ENCODE results near the gene ADAMTSL2. TPM values are rescaled to one million over a fixed set of nuclear protein-coding genes. Genes with fewer than 3 reads are reported as not detected.

The ADAMTSL2 gene
- total RNA-seq, 1 donor from 2014 or later, result 1.3 TPM

DNA sequence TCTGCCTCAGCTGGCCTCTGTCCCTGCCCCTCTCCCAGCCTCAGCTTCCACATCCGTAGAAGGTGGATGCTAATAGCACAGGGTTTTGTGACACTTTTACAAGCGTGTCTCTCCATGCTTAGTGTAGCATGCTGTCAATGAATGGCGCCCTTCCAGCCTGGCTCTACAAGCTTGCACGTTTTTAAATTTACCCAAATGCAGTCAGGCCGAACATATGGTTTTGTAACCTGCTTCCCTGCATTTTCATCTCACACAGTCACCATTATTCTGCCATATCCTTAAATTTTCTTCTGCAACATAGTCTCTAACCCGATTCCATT lies 45.9 kb downstream of the ADAMTSL2 start:
- Mint-ChIP-seq H3K4me3 (ENCODE audit: unreplicated experiment) (no peak overlapping the region), H3K27ac (ENCODE audit: unreplicated experiment) (peak overlapping the region; percentile 3), H3K4me1 (ENCODE audit: low read depth, unreplicated experiment) (peaks cover 31% of the 10 kb centered on the region), H3K9me3 (ENCODE audit: unreplicated experiment) (peaks cover 4% of the 10 kb centered on the region), H3K27me3 (ENCODE audit: unreplicated experiment) (peaks cover 11% of the 10 kb centered on the region), H3K36me3 (ENCODE audit: unreplicated experiment) (no peaks in the 10 kb centered on the region)
- TF ChIP-seq, protein P1, sequence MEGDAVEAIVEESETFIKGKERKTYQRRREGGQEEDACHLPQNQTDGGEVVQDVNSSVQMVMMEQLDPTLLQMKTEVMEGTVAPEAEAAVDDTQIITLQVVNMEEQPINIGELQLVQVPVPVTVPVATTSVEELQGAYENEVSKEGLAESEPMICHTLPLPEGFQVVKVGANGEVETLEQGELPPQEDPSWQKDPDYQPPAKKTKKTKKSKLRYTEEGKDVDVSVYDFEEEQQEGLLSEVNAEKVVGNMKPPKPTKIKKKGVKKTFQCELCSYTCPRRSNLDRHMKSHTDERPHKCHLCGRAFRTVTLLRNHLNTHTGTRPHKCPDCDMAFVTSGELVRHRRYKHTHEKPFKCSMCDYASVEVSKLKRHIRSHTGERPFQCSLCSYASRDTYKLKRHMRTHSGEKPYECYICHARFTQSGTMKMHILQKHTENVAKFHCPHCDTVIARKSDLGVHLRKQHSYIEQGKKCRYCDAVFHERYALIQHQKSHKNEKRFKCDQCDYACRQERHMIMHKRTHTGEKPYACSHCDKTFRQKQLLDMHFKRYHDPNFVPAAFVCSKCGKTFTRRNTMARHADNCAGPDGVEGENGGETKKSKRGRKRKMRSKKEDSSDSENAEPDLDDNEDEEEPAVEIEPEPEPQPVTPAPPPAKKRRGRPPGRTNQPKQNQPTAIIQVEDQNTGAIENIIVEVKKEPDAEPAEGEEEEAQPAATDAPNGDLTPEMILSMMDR (IDR thresholded peaks at IDR 0.05; ENCODE audit: partially characterized antibody, unreplicated experiment), result no peak
- no peak for DNase-seq

DNA sequence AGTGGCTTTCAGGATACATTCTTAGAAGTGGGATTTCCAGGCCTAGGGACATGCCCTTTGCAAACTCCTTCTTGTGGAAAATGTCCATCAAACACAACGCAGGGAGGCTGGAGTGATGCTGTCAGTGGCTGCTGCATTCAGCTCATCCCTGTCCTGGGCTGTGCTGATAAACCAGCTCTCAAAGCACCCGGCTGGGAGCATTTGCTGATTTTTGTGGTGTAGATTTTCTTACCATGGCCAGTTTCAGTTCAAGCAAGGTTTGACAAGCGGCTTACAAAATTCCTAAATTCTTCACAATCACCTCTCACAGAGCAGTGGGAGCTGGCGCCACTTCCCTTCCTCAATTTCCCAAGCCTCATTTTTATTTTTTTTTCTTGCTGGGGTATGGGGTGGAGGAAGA lies 46.5 kb downstream of the ADAMTSL2 start:
- TF ChIP-seq, protein P1 (IDR thresholded peaks at IDR 0.05; ENCODE audit: partially characterized antibody, unreplicated experiment), result no peak
- no peak overlapping the region for H3K27ac Mint-ChIP-seq (ENCODE audit: unreplicated experiment)
- peaks cover 4% of the 10 kb centered on the region for H3K9me3 Mint-ChIP-seq (ENCODE audit: unreplicated experiment)
- DNase-seq, result no peak
- no peaks in the 10 kb centered on the region for H3K36me3 Mint-ChIP-seq (ENCODE audit: unreplicated experiment)
- peaks cover 11% of the 10 kb centered on the region for H3K27me3 Mint-ChIP-seq (ENCODE audit: unreplicated experiment)
- H3K4me3 Mint-ChIP-seq (ENCODE audit: unreplicated experiment), result no peak overlapping the region
- H3K4me1 Mint-ChIP-seq (ENCODE audit: low read depth, unreplicated experiment), result peaks cover 34% of the 10 kb centered on the region

DNA sequence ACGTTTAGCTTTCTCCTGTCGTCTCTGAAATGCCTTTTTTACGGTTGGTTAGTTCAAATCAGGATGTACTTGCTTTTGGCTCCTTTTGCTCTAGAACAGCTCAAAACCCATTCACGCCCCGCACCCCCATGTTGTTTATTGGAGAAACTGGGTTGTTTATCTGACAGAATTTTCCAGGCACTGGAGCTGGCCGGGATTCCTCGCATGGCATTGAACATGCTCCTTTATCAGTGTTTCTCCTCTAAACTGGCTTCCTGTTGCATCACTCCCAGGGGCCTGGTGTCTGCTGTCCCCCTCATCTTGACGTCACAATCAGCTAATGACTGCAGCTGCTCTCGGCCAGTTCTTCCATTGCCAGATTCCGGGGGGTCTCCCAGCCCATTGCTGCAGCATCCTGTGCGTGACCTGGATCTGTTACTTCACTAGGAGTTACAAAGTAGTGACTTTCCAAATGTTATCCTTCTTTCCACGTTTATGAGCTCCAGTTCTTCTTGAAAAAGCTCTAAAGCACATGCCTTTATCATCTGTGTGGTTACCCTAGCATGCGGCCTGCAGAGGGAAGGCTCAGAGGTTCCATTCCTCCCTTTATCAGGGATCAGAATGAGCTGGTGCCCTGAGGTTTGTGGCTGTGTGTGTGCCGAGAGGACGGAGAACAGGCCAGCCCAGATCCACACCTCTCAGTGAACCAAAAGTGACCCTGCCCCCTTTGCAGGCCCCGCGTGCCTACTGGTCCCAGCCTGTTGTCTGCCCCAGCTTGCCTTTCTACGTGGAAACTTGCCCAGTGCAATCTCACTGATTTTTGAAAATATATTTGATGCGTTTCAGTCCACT lies 47.2 kb downstream of the ADAMTSL2 start:
- H3K36me3 Mint-ChIP-seq (ENCODE audit: unreplicated experiment), result no peaks in the 10 kb centered on the region
- TF ChIP-seq, protein P1 (IDR thresholded peaks at IDR 0.05; ENCODE audit: partially characterized antibody, unreplicated experiment), result no peak
- peaks cover 11% of the 10 kb centered on the region for H3K27me3 Mint-ChIP-seq (ENCODE audit: unreplicated experiment)
- peak overlapping the region; percentile 43 for H3K27ac Mint-ChIP-seq (ENCODE audit: unreplicated experiment)
- no peak for DNase-seq
- peaks cover 1% of the 10 kb centered on the region for H3K9me3 Mint-ChIP-seq (ENCODE audit: unreplicated experiment)
- peaks cover 33% of the 10 kb centered on the region for H3K4me1 Mint-ChIP-seq (ENCODE audit: low read depth, unreplicated experiment)
- H3K4me3 Mint-ChIP-seq (ENCODE audit: unreplicated experiment), result peak overlapping the region; percentile 57

DNA sequence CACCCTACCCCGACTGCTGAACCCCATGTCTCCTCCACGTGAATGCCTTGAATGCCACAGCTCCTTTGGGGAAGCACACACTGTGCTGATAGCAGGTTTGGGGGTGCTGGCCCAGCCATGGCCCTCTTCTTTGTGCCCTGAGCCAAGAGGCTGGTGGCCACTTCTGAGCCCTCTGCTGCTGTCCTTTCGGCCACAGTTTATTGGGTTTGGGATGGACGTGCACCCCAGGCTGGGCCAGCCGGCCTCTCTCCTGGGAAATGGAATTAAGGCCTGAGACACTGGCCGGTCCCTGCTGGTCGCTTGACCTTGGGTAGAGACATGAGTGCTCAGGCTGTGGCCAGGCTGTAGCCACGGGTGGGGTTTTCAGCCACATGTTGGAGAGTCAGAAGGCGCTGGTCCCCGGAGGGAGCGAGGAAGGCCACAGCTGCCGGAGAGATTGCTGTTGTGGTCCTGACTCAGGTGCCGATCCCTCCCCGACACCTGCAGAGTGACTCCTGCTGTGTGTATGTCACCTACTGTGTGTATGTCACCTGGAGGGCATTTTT lies 48.1 kb downstream of the ADAMTSL2 start:
- peaks cover 11% of the 10 kb centered on the region for H3K27me3 Mint-ChIP-seq (ENCODE audit: unreplicated experiment)
- no peak overlapping the region for H3K4me3 Mint-ChIP-seq (ENCODE audit: unreplicated experiment)
- H3K27ac Mint-ChIP-seq (ENCODE audit: unreplicated experiment), result no peak overlapping the region
- H3K36me3 Mint-ChIP-seq (ENCODE audit: unreplicated experiment), result no peaks in the 10 kb centered on the region
- H3K4me1 Mint-ChIP-seq (ENCODE audit: low read depth, unreplicated experiment), result peaks cover 33% of the 10 kb centered on the region
- DNase-seq, result no peak
- H3K9me3 Mint-ChIP-seq (ENCODE audit: unreplicated experiment), result peaks cover 1% of the 10 kb centered on the region
- TF ChIP-seq, protein P1 (IDR thresholded peaks at IDR 0.05; ENCODE audit: partially characterized antibody, unreplicated experiment), result no peak

DNA sequence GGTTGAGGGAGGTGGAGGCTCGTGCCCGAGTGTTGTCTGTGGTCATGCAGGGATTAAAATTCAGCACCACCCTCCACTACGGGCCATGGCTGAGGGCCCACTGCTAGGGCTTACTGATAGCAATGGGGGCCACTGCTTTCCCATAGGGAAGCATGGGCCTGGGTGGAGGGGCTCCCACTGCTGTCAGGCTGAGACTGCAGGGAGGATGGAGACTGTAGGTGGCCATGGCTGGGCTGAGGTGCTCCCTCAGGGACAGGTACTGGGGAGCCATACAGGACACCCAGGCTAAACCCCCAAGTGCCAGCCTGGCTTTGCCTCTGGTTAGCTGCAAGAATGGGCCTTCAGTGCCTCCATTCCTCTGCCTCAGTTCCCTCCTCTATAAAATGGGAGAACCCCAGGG lies 48.6 kb downstream of the ADAMTSL2 start:
- no peaks in the 10 kb centered on the region for H3K36me3 Mint-ChIP-seq (ENCODE audit: unreplicated experiment)
- TF ChIP-seq, protein P1 (IDR thresholded peaks at IDR 0.05; ENCODE audit: partially characterized antibody, unreplicated experiment), result no peak
- DNase-seq, result no peak
- peaks cover 1% of the 10 kb centered on the region for H3K9me3 Mint-ChIP-seq (ENCODE audit: unreplicated experiment)
- peaks cover 10% of the 10 kb centered on the region for H3K27me3 Mint-ChIP-seq (ENCODE audit: unreplicated experiment)
- H3K4me3 Mint-ChIP-seq (ENCODE audit: unreplicated experiment), result no peak overlapping the region
- H3K4me1 Mint-ChIP-seq (ENCODE audit: low read depth, unreplicated experiment), result peaks cover 33% of the 10 kb centered on the region
- H3K27ac Mint-ChIP-seq (ENCODE audit: unreplicated experiment), result no peak overlapping the region

All from glutamatergic neuron (in vitro differentiated cells).